ENCODE data around the gene MEGF11.
"Not testable (repeated sequence)": the region's sequence is repeated elsewhere in the genome, so short reads cannot be mapped to it uniquely, and the experiment has no call there.

MEGF11 gene

DNA sequence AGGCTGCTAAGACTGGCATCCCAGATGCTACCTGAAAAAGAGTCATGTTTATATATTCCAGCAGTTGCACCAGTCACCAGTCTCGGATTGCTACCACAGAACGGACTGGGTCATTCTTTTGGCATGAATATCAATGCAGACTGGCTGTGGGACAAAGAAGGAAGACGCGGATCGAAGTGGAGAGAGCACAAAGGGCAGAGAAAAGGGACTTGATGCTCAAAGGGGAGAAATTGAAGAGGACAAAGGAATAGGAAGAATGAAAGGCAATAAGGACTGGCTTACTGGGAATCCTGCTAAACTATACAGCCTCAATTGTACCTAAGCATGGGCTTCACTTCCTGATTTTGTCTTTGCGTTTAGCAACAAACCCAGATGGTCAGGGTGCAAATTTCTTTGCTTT lies 24.5 kb upstream of the MEGF11 start:
- TF ChIP-seq PAX5 (IDR thresholded peaks at IDR 0.05; ENCODE audit: insufficient read depth, low read length, severe bottlenecking) (no peak), POLR2AphosphoS5 (IDR thresholded peaks at IDR 0.05; ENCODE audit: low read depth, low read length) (no peak), TAF1 (IDR thresholded peaks at IDR 0.05; ENCODE audit: low read depth, low read length) (no peak), POU2F2 (IDR thresholded peaks at IDR 0.05; ENCODE audit: low read depth, low read length) (no peak), SPI1 (IDR thresholded peaks at IDR 0.05; ENCODE audit: low read depth, low read length) (no peak), POLR2A (IDR thresholded peaks at IDR 0.05; ENCODE audit: low read depth, low read length) (no peak)
- DNase-seq (ENCODE audit: insufficient read length, low spot score) (no peak), FAIRE-seq (no peak)

DNA sequence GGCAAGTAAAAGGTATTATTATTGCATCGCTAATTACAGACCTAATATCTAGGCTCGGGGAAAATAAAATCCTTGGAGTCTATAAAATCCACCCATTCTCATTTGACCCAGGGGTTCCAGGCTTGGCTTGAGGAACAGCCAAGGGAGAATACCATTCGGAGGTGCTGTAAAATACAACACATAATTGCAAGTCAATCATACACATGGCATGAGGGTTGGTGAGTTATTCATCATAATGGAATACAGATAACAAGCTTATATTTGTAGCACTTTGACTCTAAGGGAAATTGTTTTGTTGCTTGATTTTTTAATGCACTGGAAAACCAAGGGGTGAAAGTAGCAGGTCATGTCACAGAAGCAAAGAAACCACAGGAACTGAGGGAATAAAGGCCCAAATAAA lies 23.0 kb upstream of the MEGF11 start:
- DNase-seq (ENCODE audit: insufficient read length, low spot score) (no peak), FAIRE-seq (no peak)
- TF ChIP-seq PAX5 (IDR thresholded peaks at IDR 0.05; ENCODE audit: insufficient read depth, low read length, severe bottlenecking), result no peak

DNA sequence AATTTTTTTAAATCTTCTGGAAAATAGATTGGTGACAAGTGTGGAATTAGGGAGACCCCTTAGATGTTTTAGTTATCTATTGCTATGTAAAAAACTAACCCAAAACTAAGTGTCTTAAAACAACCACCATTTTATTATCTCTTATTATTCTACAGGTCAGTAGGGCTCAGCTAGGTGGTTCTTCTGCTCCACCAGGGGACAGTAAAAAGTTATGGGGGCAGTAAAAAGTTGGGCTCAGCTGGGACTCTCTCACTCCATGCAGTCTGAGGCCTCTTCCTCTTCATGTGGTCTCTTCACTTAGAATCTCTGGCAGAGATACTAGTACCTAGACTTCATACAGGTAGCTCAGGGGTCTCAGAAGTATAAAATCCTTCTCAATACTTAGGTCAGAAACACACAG lies 21.8 kb upstream of the MEGF11 start:
- no peak for FAIRE-seq
- DNase-seq (ENCODE audit: insufficient read length, low spot score), result no peak
- TF ChIP-seq PAX5 (IDR thresholded peaks at IDR 0.05; ENCODE audit: insufficient read depth, low read length, severe bottlenecking) (no peak), POLR2A (IDR thresholded peaks at IDR 0.05; ENCODE audit: low read depth, low read length) (no peak), SPI1 (IDR thresholded peaks at IDR 0.05; ENCODE audit: low read depth, low read length) (no peak), POLR2AphosphoS5 (IDR thresholded peaks at IDR 0.05; ENCODE audit: low read depth, low read length) (no peak), TAF1 (IDR thresholded peaks at IDR 0.05; ENCODE audit: low read depth, low read length) (no peak), POU2F2 (IDR thresholded peaks at IDR 0.05; ENCODE audit: low read depth, low read length) (no peak)

- TF ChIP-seq POU2F2 (IDR thresholded peaks at IDR 0.05; ENCODE audit: low read depth, low read length) (no peak), POLR2AphosphoS5 (IDR thresholded peaks at IDR 0.05; ENCODE audit: low read depth, low read length) (no peak), SPI1 (IDR thresholded peaks at IDR 0.05; ENCODE audit: low read depth, low read length) (no peak), PAX5 (IDR thresholded peaks at IDR 0.05; ENCODE audit: insufficient read depth, low read length, severe bottlenecking) (no peak), POLR2A (IDR thresholded peaks at IDR 0.05; ENCODE audit: low read depth, low read length) (no peak), TAF1 (IDR thresholded peaks at IDR 0.05; ENCODE audit: low read depth, low read length) (no peak)
- DNase-seq (ENCODE audit: insufficient read length, low spot score), result no peak
- no peak for FAIRE-seq
Measured at GRCh38 chr15:66270932-66271331, 17.4 kb upstream of the MEGF11 start.

- TF ChIP-seq SPI1 (IDR thresholded peaks at IDR 0.05; ENCODE audit: low read depth, low read length) (no peak), TAF1 (IDR thresholded peaks at IDR 0.05; ENCODE audit: low read depth, low read length) (no peak), POLR2AphosphoS5 (IDR thresholded peaks at IDR 0.05; ENCODE audit: low read depth, low read length) (no peak), PAX5 (IDR thresholded peaks at IDR 0.05; ENCODE audit: insufficient read depth, low read length, severe bottlenecking) (no peak), POU2F2 (IDR thresholded peaks at IDR 0.05; ENCODE audit: low read depth, low read length) (no peak), POLR2A (IDR thresholded peaks at IDR 0.05; ENCODE audit: low read depth, low read length) (no peak)
- no peak for DNase-seq (ENCODE audit: insufficient read length, low spot score)
- FAIRE-seq, result no peak
Measured at GRCh38 chr15:66269326-66270090, 16.0 kb upstream of the MEGF11 start.

- DNase-seq (ENCODE audit: insufficient read length, low spot score) (no peak), FAIRE-seq (no peak)
- TF ChIP-seq TAF1 (IDR thresholded peaks at IDR 0.05; ENCODE audit: low read depth, low read length) (no peak), POLR2AphosphoS5 (IDR thresholded peaks at IDR 0.05; ENCODE audit: low read depth, low read length) (no peak), POU2F2 (IDR thresholded peaks at IDR 0.05; ENCODE audit: low read depth, low read length) (no peak), SPI1 (IDR thresholded peaks at IDR 0.05; ENCODE audit: low read depth, low read length) (no peak)
Measured at GRCh38 chr15:66264859-66265513, 11.4 kb upstream of the MEGF11 start.

DNA sequence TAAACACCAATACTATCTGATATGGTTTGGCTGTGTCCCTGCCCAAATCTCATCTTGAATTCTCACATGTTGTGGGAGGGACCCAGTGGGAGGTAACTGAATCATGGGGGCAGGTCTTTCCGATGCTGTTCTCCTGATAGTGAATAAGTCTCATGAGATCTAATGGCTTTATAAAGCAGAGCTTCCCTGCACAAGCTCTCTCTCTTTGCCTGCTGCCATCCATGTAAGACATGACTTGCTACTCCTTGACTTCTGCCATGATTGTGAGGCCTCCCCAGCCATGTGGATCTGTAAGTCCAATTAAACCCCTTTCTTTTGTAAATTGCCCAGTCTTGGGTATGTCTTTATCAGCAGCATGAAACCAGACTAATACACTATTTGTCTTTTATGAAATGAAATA lies 9.3 kb upstream of the MEGF11 start:
- FAIRE-seq, result not testable (repeated sequence)

GRCh38 chr15:66261056-66261455 lies 7.5 kb upstream of the MEGF11 start:
- no peak for TF ChIP-seq POLR2AphosphoS5 (IDR thresholded peaks at IDR 0.05; ENCODE audit: low read depth, low read length)
- no peak for TF ChIP-seq PAX5 (IDR thresholded peaks at IDR 0.05; ENCODE audit: insufficient read depth, low read length, severe bottlenecking)
- no peak for TF ChIP-seq SPI1 (IDR thresholded peaks at IDR 0.05; ENCODE audit: low read depth, low read length)
- TF ChIP-seq TAF1 (IDR thresholded peaks at IDR 0.05; ENCODE audit: low read depth, low read length), result no peak
- no peak for TF ChIP-seq POU2F2 (IDR thresholded peaks at IDR 0.05; ENCODE audit: low read depth, low read length)
- TF ChIP-seq POLR2A (IDR thresholded peaks at IDR 0.05; ENCODE audit: low read depth, low read length), result no peak
- no peak for DNase-seq (ENCODE audit: insufficient read length, low spot score)
- no peak for FAIRE-seq

More for the DNA sequence above, 9.3 kb upstream of the MEGF11 start:
- not testable (repeated sequence) for DNase-seq (ENCODE audit: insufficient read length, low spot score)

DNA sequence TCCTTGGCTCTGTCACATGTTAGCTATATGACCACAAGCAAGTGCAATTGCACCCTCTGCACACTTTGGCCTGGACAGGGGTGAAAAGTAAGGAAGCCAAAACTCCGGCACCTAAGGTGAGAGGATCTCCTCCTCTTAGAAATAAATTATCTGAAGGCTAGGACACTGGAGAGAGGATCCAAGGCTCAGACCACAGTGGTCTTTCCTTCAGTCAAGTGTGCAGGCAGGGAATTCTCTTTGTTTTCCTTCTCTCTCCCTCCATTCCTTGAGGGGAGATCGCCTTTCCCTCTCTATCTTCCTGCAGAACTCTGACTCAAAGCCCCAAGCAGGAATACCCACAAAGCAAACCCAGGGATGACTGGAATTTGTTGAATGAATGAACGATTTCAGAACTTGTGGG lies 3.1 kb upstream of the MEGF11 start:
- TF ChIP-seq POLR2A (IDR thresholded peaks at IDR 0.05; ENCODE audit: low read depth, low read length) (no peak), SPI1 (IDR thresholded peaks at IDR 0.05; ENCODE audit: low read depth, low read length) (no peak), POU2F2 (IDR thresholded peaks at IDR 0.05; ENCODE audit: low read depth, low read length) (no peak), POLR2AphosphoS5 (IDR thresholded peaks at IDR 0.05; ENCODE audit: low read depth, low read length) (no peak), TAF1 (IDR thresholded peaks at IDR 0.05; ENCODE audit: low read depth, low read length) (no peak), PAX5 (IDR thresholded peaks at IDR 0.05; ENCODE audit: insufficient read depth, low read length, severe bottlenecking) (no peak)
- DNase-seq (ENCODE audit: insufficient read length, low spot score) (no peak), FAIRE-seq (no peak)

Data from GM12891 (cell line).